Activated naive CD8-positive, alpha-beta T cell treated with anti-CD3 and anti-CD28 coated beads, Interleukin-2, amount 50 U/mL, for 16 hours (primary cell): ENCODE data around the gene TLX2.

Source experiments
- DNase-seq: peaks from one replicate; pipeline ENCODE4 v3.0.0-alpha.2; 2020; ENCODE audit warnings: low read depth, low spot score

Gene TLX2

GRCh38 chr2:74511104-74511989 lies 2.9 kb upstream of the TLX2 start:
- no peak for DNase-seq

GRCh38 chr2:74512744-74513604 lies 1.3 kb upstream of the TLX2 start:
- DNase-seq = no peak

- DNase-seq = no peak
These were observed 464 bp upstream of the TLX2 start for GRCh38 chr2:74513605-74514367.

GRCh38 chr2:74515271-74515980 lies 1.2 kb downstream of the TLX2 start:
- no peak for DNase-seq

GRCh38 chr2:74515981-74516633 lies 1.9 kb downstream of the TLX2 start:
- peak; percentile 64 for DNase-seq

GRCh38 chr2:74516650-74517049 lies 2.4 kb downstream of the TLX2 start:
- DNase-seq = no peak

GRCh38 chr2:74522516-74522915 lies 8.3 kb downstream of the TLX2 start:
- no peak for DNase-seq

- DNase-seq = no peak
These were observed 9.8 kb downstream of the TLX2 start for GRCh38 chr2:74524005-74524404.

- DNase-seq = no peak
These were observed 10.9 kb downstream of the TLX2 start for GRCh38 chr2:74524955-74525716.

- no peak for DNase-seq
These were observed 11.7 kb downstream of the TLX2 start, which contains the start of gene DQX1 for GRCh38 chr2:74525717-74526648. DQX1 (minus strand) TSS chr2:74526231; CDS start chr2:74525729, 502 bp downstream.

- DNase-seq = no peak
These were observed 12.5 kb downstream of the TLX2 start for GRCh38 chr2:74526649-74527230.

GRCh38 chr2:74527741-74528140 lies 13.5 kb downstream of the TLX2 start:
- DNase-seq = no peak

- no peak for DNase-seq
These were observed 14.5 kb downstream of the TLX2 start for GRCh38 chr2:74528600-74529356.

GRCh38 chr2:74529357-74530238 lies 15.3 kb downstream of the TLX2 start, which contains the start of the genes AUP1 and HTRA2:
AUP1 (minus strand) TSS chr2:74529706; CDS start chr2:74529629, 77 bp downstream.
HTRA2 (plus strand) TSS chr2:74529933; CDS start chr2:74530007, 74 bp downstream.
- DNase-seq = peak; percentile 79

GRCh38 chr2:74530239-74531187 lies 16.3 kb downstream of the TLX2 start:
- DNase-seq = no peak
